ENCODE data around the gene WDR64. TPM values are rescaled to one million over a fixed set of nuclear protein-coding genes. Genes with fewer than 3 reads are reported as not detected.

Gene WDR64
- total RNA-seq, 1 experiment from 2014 or later, result not detected

DNA sequence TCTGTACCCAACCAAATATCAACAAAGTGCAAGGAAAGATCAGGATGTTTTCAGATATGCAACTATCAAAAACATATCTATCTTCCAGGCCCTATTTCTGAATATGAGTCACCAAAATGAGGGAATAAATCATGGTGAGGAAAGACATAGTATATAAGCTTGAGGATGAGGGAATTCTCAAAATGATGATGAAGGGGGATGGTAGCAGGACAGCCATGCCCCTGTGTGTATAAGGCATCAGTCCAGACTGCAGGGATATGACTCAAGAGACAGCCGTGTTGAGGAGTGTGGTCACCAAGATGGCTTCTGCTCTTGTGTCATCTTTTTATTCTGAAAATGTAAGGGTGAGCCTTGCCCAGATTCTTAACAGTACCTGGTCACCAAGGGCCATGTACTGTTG is 4.4 kb upstream of the WDR64 start:
- POLR2A ChIA-PET (ENCODE audit: low non-redundant PET), result no interaction called here
- H3K4me1 ChIP-seq (ENCODE audit: insufficient read depth, low read length, poor library complexity, severe bottlenecking), result no peaks in the 10 kb centered on the region
- TF ChIP-seq EZH2 (IDR thresholded peaks at IDR 0.05; ENCODE audit: borderline replicate concordance, low read depth, low read length, poor library complexity, severe bottlenecking), result no peak
- TF ChIP-seq, protein P1, sequence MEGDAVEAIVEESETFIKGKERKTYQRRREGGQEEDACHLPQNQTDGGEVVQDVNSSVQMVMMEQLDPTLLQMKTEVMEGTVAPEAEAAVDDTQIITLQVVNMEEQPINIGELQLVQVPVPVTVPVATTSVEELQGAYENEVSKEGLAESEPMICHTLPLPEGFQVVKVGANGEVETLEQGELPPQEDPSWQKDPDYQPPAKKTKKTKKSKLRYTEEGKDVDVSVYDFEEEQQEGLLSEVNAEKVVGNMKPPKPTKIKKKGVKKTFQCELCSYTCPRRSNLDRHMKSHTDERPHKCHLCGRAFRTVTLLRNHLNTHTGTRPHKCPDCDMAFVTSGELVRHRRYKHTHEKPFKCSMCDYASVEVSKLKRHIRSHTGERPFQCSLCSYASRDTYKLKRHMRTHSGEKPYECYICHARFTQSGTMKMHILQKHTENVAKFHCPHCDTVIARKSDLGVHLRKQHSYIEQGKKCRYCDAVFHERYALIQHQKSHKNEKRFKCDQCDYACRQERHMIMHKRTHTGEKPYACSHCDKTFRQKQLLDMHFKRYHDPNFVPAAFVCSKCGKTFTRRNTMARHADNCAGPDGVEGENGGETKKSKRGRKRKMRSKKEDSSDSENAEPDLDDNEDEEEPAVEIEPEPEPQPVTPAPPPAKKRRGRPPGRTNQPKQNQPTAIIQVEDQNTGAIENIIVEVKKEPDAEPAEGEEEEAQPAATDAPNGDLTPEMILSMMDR (conservative IDR thresholded peaks at IDR 0.05; ENCODE audit: low read depth, low read length), result no peak
- intact Hi-C loops (cut with micrococcal nuclease; ENCODE audit: unreplicated experiment), result no loop called here
- H3K9me3 ChIP-seq (ENCODE audit: low read depth, low read length, poor library complexity, severe bottlenecking), result no peaks in the 10 kb centered on the region
- CTCF ChIA-PET, result no interaction called here
- no peaks in the 10 kb centered on the region for H3K27me3 ChIP-seq (replicated peaks; ENCODE audit: insufficient read depth, low read depth, low read length, poor library complexity)
- DNase-seq (ENCODE audit: low spot score), result no peak
- H3K27ac ChIP-seq (ENCODE audit: low read depth, low read length, poor library complexity, severe bottlenecking), result no peak overlapping the region
- no peaks in the 10 kb centered on the region for H3K36me3 ChIP-seq (ENCODE audit: insufficient read depth, low read length, poor library complexity, severe bottlenecking)
- no peak overlapping the region for H3K4me3 ChIP-seq (ENCODE audit: low read depth, low read length, poor library complexity, severe bottlenecking)
- BruUV-seq (replicated peaks), result no TSS peak

DNA sequence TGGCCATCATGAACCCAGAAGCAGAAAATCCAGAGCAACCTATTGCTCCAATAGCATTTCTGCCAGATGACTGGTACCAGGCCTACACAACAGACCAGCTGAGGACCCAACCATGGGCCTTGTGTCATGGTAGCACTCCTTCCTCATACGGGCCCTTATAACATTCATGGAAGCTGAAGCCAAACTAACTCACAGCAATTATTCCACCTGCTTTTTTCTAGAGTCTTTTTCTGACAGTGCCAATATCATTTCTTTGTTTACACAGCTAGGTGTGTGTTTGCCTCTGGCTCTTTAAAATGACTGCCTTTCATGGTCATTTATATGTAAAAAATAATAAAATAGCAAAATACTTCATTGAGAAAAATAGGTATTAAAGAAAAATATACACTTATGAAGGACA is 3.9 kb upstream of the WDR64 start:
- no peak for DNase-seq (ENCODE audit: low spot score)
- BruUV-seq (replicated peaks), result no TSS peak
- POLR2A ChIA-PET (ENCODE audit: low non-redundant PET), result no interaction called here
- no peak for TF ChIP-seq EZH2 (IDR thresholded peaks at IDR 0.05; ENCODE audit: borderline replicate concordance, low read depth, low read length, poor library complexity, severe bottlenecking)
- TF ChIP-seq, protein P1 (conservative IDR thresholded peaks at IDR 0.05; ENCODE audit: low read depth, low read length), result no peak
- no peaks in the 10 kb centered on the region for H3K4me1 ChIP-seq (ENCODE audit: insufficient read depth, low read length, poor library complexity, severe bottlenecking)
- no peaks in the 10 kb centered on the region for H3K9me3 ChIP-seq (ENCODE audit: low read depth, low read length, poor library complexity, severe bottlenecking)
- H3K36me3 ChIP-seq (ENCODE audit: insufficient read depth, low read length, poor library complexity, severe bottlenecking), result no peaks in the 10 kb centered on the region
- intact Hi-C loops (cut with micrococcal nuclease; ENCODE audit: unreplicated experiment), result no loop called here
- H3K27ac ChIP-seq (ENCODE audit: low read depth, low read length, poor library complexity, severe bottlenecking), result no peak overlapping the region
- H3K4me3 ChIP-seq (ENCODE audit: low read depth, low read length, poor library complexity, severe bottlenecking), result no peak overlapping the region
- no peaks in the 10 kb centered on the region for H3K27me3 ChIP-seq (replicated peaks; ENCODE audit: insufficient read depth, low read depth, low read length, poor library complexity)
- CTCF ChIA-PET, result no interaction called here

DNA sequence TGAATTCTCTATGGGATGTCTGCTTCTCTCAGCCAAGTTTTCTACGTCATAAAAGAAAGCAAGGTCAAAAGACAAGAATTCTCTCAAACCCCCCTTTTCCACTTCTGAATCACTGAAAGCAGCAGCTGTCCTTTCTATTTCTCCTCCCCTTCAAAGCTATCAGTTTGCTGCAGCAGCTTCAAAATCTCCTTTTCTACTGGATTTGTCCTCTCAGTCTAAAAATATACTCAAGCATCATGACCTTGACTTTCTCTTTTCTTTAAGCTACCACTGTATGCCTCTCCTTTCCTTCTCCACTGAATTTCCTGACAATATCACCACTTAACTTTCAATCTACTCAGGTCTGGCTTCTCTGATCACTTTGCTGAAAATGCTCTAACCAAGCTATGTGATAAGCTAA is 1.9 kb downstream of the WDR64 start:
- Histone ChIP-seq H3K4me1 (ENCODE audit: insufficient read depth, low read length, poor library complexity, severe bottlenecking) (no peaks in the 10 kb centered on the region), H3K27ac (ENCODE audit: low read depth, low read length, poor library complexity, severe bottlenecking) (no peak overlapping the region), H3K36me3 (ENCODE audit: insufficient read depth, low read length, poor library complexity, severe bottlenecking) (no peaks in the 10 kb centered on the region), H3K9me3 (ENCODE audit: low read depth, low read length, poor library complexity, severe bottlenecking) (no peaks in the 10 kb centered on the region), H3K4me3 (ENCODE audit: low read depth, low read length, poor library complexity, severe bottlenecking) (no peak overlapping the region), H3K27me3 (replicated peaks; ENCODE audit: insufficient read depth, low read depth, low read length, poor library complexity) (no peaks in the 10 kb centered on the region)
- ChIA-PET CTCF (no interaction called here), POLR2A (ENCODE audit: low non-redundant PET) (no interaction called here)
- no TSS peak for BruUV-seq (replicated peaks)
- intact Hi-C loops (cut with micrococcal nuclease; ENCODE audit: unreplicated experiment), result no loop called here
- TF ChIP-seq EZH2 (IDR thresholded peaks at IDR 0.05; ENCODE audit: borderline replicate concordance, low read depth, low read length, poor library complexity, severe bottlenecking), result no peak
- TF ChIP-seq, protein P1 (conservative IDR thresholded peaks at IDR 0.05; ENCODE audit: low read depth, low read length), result no peak
- no peak for DNase-seq (ENCODE audit: low spot score)

Data from A673 (cell line).